PC-3 (cell line): ENCODE results near the gene HNRNPUL2. TPM values are rescaled to one million over a fixed set of nuclear protein-coding genes. Genes with fewer than 3 reads are reported as not detected.
A peak's percentile ranks its signal among the peaks of the same experiment; 100 is the strongest.

ENCODE experiments used
- ATAC-seq: fragments of 200-7000 bp; cut with Tn5 transposase; 2 replicates; pipeline ENCODE4 v1.9.1; 2020; ENCODE audit warnings: mild to moderate bottlenecking, moderate library complexity
- BruUV-seq: library from RNA; stranded (reverse); fragments of 400-500 nt; replicated peaks from 2 replicates; lab custom pipeline; 2021; lab: Mats Ljungman, UMichigan
- CTCF ChIA-PET: fragments of 300-600 bp; sonication (Branson Sonifier 250); formaldehyde crosslinking; loops from one replicate; lab custom pipeline; 2022; ENCODE audit warnings: antibody characterized with exemption; lab: Charles Lee
- POLR2A ChIA-PET: fragments of 300-600 bp; sonication (Branson Sonifier 250); formaldehyde crosslinking; loops from one replicate; lab custom pipeline; 2022; ENCODE audit warnings: antibody characterized with exemption; ENCODE audit not compliant: unreplicated experiment; lab: Charles Lee
- DNase-seq: peaks from one replicate; pipeline ENCODE4 v3.0.0-alpha.2; 2015
- H2AFZ ChIP-seq: fragments of 300-600 bp; sonication (generic); 2 replicates; pipeline ENCODE4 v1.6.0; 2016; ENCODE audit warnings: antibody characterized with exemption, low read length
- H3F3A ChIP-seq: fragments of 300-600 bp; sonication (generic); one replicate; pipeline ENCODE4 v1.6.0; 2017; ENCODE audit warnings: antibody characterized with exemption, low read length, control low read depth, mild to moderate bottlenecking; ENCODE audit not compliant: unreplicated experiment
- H3K27ac ChIP-seq: fragments of 300-600 bp; sonication (generic); 2 replicates; pipeline ENCODE4 v1.5.1; 2016; ENCODE audit warnings: mild to moderate bottlenecking, low read length
- H3K27me3 ChIP-seq: fragments of 300-600 bp; sonication (generic); 2 replicates; pipeline ENCODE4 v1.6.1; 2016; ENCODE audit warnings: low read length, mixed read lengths
- H3K36me3 ChIP-seq: fragments of 300-600 bp; sonication (generic); 2 replicates; pipeline ENCODE4 v1.6.1; 2016; ENCODE audit warnings: low read depth, mixed run types, low read length, mixed read lengths
- H3K4me1 ChIP-seq: fragments of 300-600 bp; sonication (generic); 2 replicates; pipeline ENCODE4 v1.5.1; 2016; ENCODE audit warnings: low read length; ENCODE audit not compliant: insufficient read depth
- H3K4me2 ChIP-seq: fragments of 300-600 bp; sonication (generic); 2 replicates; pipeline ENCODE4 v1.6.0; 2016; ENCODE audit warnings: low read length
- H3K4me3 ChIP-seq: fragments of 300-600 bp; sonication (generic); 2 replicates; pipeline ENCODE4 v1.5.1; 2016; ENCODE audit warnings: mild to moderate bottlenecking, low read length, mixed read lengths
- H3K79me2 ChIP-seq: fragments of 300-600 bp; sonication (generic); 2 replicates; pipeline ENCODE4 v1.6.1; 2017; ENCODE audit warnings: low read length, mixed read lengths
- H3K9ac ChIP-seq: fragments of 300-600 bp; sonication (generic); 2 replicates; pipeline ENCODE4 v1.6.0; 2016; ENCODE audit warnings: mild to moderate bottlenecking, low read length
- H3K9me2 ChIP-seq: fragments of 300-600 bp; sonication (generic); replicated peaks from 2 replicates; pipeline ENCODE4 v1.6.1; 2016; ENCODE audit warnings: mixed run types, low read length, mixed read lengths
- H3K9me3 ChIP-seq: fragments of 300-600 bp; sonication (generic); 2 replicates; pipeline ENCODE4 v1.6.1; 2016; ENCODE audit warnings: low read length, mixed read lengths
- H4K20me1 ChIP-seq: fragments of 300-600 bp; sonication (generic); 2 replicates; pipeline ENCODE4 v1.6.1; 2016; ENCODE audit warnings: low read length, mixed read lengths
- EZH2 ChIP-seq: fragments of 300-600 bp; sonication (generic); IDR thresholded peaks from one replicate; pipeline ENCODE4 v1.6.1; 2017; ENCODE audit warnings: antibody characterized with exemption, mild to moderate bottlenecking, low read length; ENCODE audit not compliant: unreplicated experiment
- EZH2phosphoT487 ChIP-seq: fragments of 300-600 bp; sonication (generic); IDR thresholded peaks from 2 replicates; pipeline ENCODE4 v1.6.1; 2018; ENCODE audit warnings: mild to moderate bottlenecking, antibody characterized with exemption, low read length, borderline replicate concordance
- intact Hi-C: fragments of 100-400 bp; cut with micrococcal nuclease; formaldehyde crosslinking; loops from 2 replicates; pipeline ENCODE4 v1.9.0; 2023
- total RNA-seq: library from RNA; depleted of rRNA; stranded (reverse); fragments of >200 nt; gene quantifications from 2 replicates; pipeline ENCODE4 v1.2.3, GENCODE V29; 2014
- TF ChIP-seq, protein P1 (sequence below): fragments of 300-600 bp; sonication (generic); conservative IDR thresholded peaks from 2 replicates; pipeline ENCODE4 v1.5.1; 2017; ENCODE audit warnings: antibody characterized with exemption, low read depth, mild to moderate bottlenecking, low read length

HNRNPUL2 gene
- total RNA-seq, 1 experiment from 2014 or later, result 15.5 TPM

- H3K4me2 ChIP-seq, result peak overlapping the region; percentile 89
- ATAC-seq (no peak; the same call in 1 of the 2 replicates), DNase-seq (peak; percentile 21)
- POLR2A ChIA-PET, result interaction anchor here (0.6 to 0.7 kb wide), 6 partner anchors 47 to 154 kb away, joined by 3 to 11 read pairs (median 5); partner anchors contain the start of genes TAF6L and ZBTB3
- no peak overlapping the region; the same call in 1 of the 2 replicates for H3K4me3 ChIP-seq
- H3K27me3 ChIP-seq, result no peaks in the 10 kb centered on the region
- intact Hi-C loops, result loop anchor here (2.0 kb wide), 1 partner anchor 22 kb away; the partner anchor contains the start of gene TTC9C
- H4K20me1 ChIP-seq, result no peaks in the 10 kb centered on the region
- H3F3A ChIP-seq, result peaks cover 6% of the 10 kb centered on the region
- peaks cover 22% of the 10 kb centered on the region for H3K36me3 ChIP-seq
- no peak for TF ChIP-seq EZH2
- TF ChIP-seq, protein P1, sequence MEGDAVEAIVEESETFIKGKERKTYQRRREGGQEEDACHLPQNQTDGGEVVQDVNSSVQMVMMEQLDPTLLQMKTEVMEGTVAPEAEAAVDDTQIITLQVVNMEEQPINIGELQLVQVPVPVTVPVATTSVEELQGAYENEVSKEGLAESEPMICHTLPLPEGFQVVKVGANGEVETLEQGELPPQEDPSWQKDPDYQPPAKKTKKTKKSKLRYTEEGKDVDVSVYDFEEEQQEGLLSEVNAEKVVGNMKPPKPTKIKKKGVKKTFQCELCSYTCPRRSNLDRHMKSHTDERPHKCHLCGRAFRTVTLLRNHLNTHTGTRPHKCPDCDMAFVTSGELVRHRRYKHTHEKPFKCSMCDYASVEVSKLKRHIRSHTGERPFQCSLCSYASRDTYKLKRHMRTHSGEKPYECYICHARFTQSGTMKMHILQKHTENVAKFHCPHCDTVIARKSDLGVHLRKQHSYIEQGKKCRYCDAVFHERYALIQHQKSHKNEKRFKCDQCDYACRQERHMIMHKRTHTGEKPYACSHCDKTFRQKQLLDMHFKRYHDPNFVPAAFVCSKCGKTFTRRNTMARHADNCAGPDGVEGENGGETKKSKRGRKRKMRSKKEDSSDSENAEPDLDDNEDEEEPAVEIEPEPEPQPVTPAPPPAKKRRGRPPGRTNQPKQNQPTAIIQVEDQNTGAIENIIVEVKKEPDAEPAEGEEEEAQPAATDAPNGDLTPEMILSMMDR, result no peak
- no peak for TF ChIP-seq EZH2phosphoT487
- BruUV-seq, result no TSS peak
- H3K9me3 ChIP-seq, result no peaks in the 10 kb centered on the region
- 0 out of 2 replicates have a peak, but pooled peaks cover 5% of the 10 kb centered on the region for H3K79me2 ChIP-seq
- CTCF ChIA-PET, result interaction anchor here (0.6 to 1.7 kb wide), 2 partner anchors 13 to 26 kb away, joined by 4 to 11 read pairs; no protein-coding TSS in a partner anchor
- H3K9me2 ChIP-seq, result no peaks in the 10 kb centered on the region
- peak overlapping the region; percentile 76; the same call in 1 of the 2 replicates for H2AFZ ChIP-seq
- H3K9ac ChIP-seq, result no peak overlapping the region
- H3K4me1 ChIP-seq, result peaks cover 17% of the 10 kb centered on the region
- no peak overlapping the region for H3K27ac ChIP-seq
Observed at GRCh38 chr11:62706850-62707247, 20.4 kb downstream of the HNRNPUL2 start.

- H3K9me3 ChIP-seq, result no peaks in the 10 kb centered on the region
- TF ChIP-seq, protein P1, result no peak
- TF ChIP-seq EZH2 (no peak), EZH2phosphoT487 (no peak)
- H2AFZ ChIP-seq, result peak overlapping the region; percentile 88
- peak; percentile 97 for DNase-seq
- H3K4me3 ChIP-seq, result peak overlapping the region; percentile 87
- peak overlapping the region; percentile 72 for H3K9ac ChIP-seq
- POLR2A ChIA-PET, result interaction anchor here (0.6 to 1.1 kb wide), 7 partner anchors 48 to 154 kb away, joined by 3 to 11 read pairs (median 5); partner anchors contain the start of genes TAF6L and ZBTB3
- no peaks in the 10 kb centered on the region for H3K9me2 ChIP-seq
- intact Hi-C loops, result loop anchor here (2.0 kb wide), 1 partner anchor 23 kb away; the partner anchor contains the start of gene TTC9C
- H3K27me3 ChIP-seq, result no peaks in the 10 kb centered on the region
- H4K20me1 ChIP-seq, result no peaks in the 10 kb centered on the region
- peaks cover 17% of the 10 kb centered on the region for H3K4me1 ChIP-seq
- H3K36me3 ChIP-seq, result peaks cover 18% of the 10 kb centered on the region
- CTCF ChIA-PET, result interaction anchor here (0.6 to 1.7 kb wide), 4 partner anchors 12 to 25 kb away, joined by 3 to 11 read pairs (median 4); partner anchors contain the start of gene HNRNPUL2
- peaks cover 6% of the 10 kb centered on the region for H3F3A ChIP-seq
- H3K27ac ChIP-seq, result peak overlapping the region; percentile 54
- peak; percentile 89 for ATAC-seq
- H3K79me2 ChIP-seq, result 0 out of 2 replicates have a peak, but pooled peaks cover 5% of the 10 kb centered on the region
- H3K4me2 ChIP-seq, result peak overlapping the region; percentile 89
- BruUV-seq, result TSS peak; percentile 19
Observed at GRCh38 chr11:62705880-62706849, 21.1 kb downstream of the HNRNPUL2 start.
